A549 (cell line): ENCODE measurements around the gene MAP4K2. TPM values are rescaled to one million over a fixed set of nuclear protein-coding genes. Genes with fewer than 3 reads are reported as not detected.

Experiments used
- ATAC-seq, 2 experiments: fragments of 200-7000 bp in 1 of 2; fragments of >200 bp in 1 of 2; cut with Nextera tagmentation in 1 of 2; cut with Tn5 transposase in 1 of 2; 3 replicates each; pipeline versions ENCODE4 v1.8.0 to v1.9.1; 2018 to 2020; ENCODE audit warnings: mild to moderate bottlenecking in 1 of 2, moderate library complexity in 1 of 2
- CTCF ChIA-PET: fragments of 300-600 bp; sonication (Branson Sonifier 250); formaldehyde crosslinking; extraction: SDS; loops from one replicate; lab custom pipeline; 2021; ENCODE audit warnings: antibody characterized with exemption, inconsistent platforms; lab: Yijun Ruan, JAX
- POLR2A ChIA-PET: fragments of 350-600 bp; formaldehyde crosslinking; extraction: SDS; loops from one replicate; lab custom pipeline; 2021; ENCODE audit warnings: antibody characterized with exemption, inconsistent platforms; lab: Yijun Ruan, JAX
- DNase-seq, 2 experiments: peaks; one replicate each; pipeline versions ENCODE4 v3.0.0 to v3.0.0-alpha.2; 2011 to 2016; ENCODE audit warnings: low read depth in 1 of 2, low spot score in 1 of 2
- FAIRE-seq: peaks from 2 replicates; lab custom pipeline; 2011; peaks lifted over from hg19 to GRCh38; lab: Jason Lieb, UNC
- H3K27ac ChIP-seq, 2 experiments: fragments of >200 bp; sonication (Bioruptor Twin); formaldehyde crosslinking; 3 replicates each; pipeline ENCODE4 v1.5.1; 2016 to 2017
- H3K4me1 ChIP-seq: fragments of >200 bp; sonication (Bioruptor Twin); formaldehyde crosslinking; 3 replicates; pipeline ENCODE4 v1.6.1; 2016
- H3K4me2 ChIP-seq: fragments of >200 bp; sonication (Bioruptor Twin); formaldehyde crosslinking; 3 replicates; pipeline ENCODE4 v1.6.1; 2016
- H3K4me3 ChIP-seq: fragments of >200 bp; sonication (Bioruptor Twin); formaldehyde crosslinking; 3 replicates; pipeline ENCODE4 v1.5.1; 2016
- H3K9me3 ChIP-seq: fragments of >200 bp; sonication (Bioruptor Twin); formaldehyde crosslinking; 3 replicates; pipeline ENCODE4 v1.6.1; 2016
- BCL3 ChIP-seq: fragments of >200 bp; sonication (Bioruptor Twin); formaldehyde crosslinking; IDR thresholded peaks from 3 replicates; pipeline ENCODE4 v1.6.1; 2016
- BHLHE40 ChIP-seq: IDR thresholded peaks from 2 replicates; pipeline ENCODE4 v1.6.1; 2012; ENCODE audit warnings: low read depth, low read length, inconsistent platforms
- CBX8 ChIP-seq: fragments of 200-600 bp; sonication (generic); IDR thresholded peaks from 2 replicates; pipeline ENCODE4 v1.6.1; 2016
- CHD2 ChIP-seq: fragments of 150-350 bp; IDR thresholded peaks from 2 replicates; pipeline ENCODE4 v1.6.1; 2014; ENCODE audit warnings: low read length; ENCODE audit not compliant: partially characterized antibody
- CTCF ChIP-seq: fragments of >200 bp; sonication (Bioruptor Twin); formaldehyde crosslinking; IDR thresholded peaks from 3 replicates; pipeline ENCODE4 v1.5.1; 2016
- E2F6 ChIP-seq: IDR thresholded peaks from 2 replicates; pipeline ENCODE4 v1.6.1; 2012; ENCODE audit warnings: low read depth, borderline replicate concordance
- EHMT2 ChIP-seq: fragments of 200-600 bp; sonication (generic); IDR thresholded peaks from 2 replicates; pipeline ENCODE4 v1.6.1; 2016; ENCODE audit warnings: antibody characterized with exemption, low read depth, mild to moderate bottlenecking, moderate library complexity
- EP300 ChIP-seq, 2 experiments: fragments of >200 bp; sonication (Bioruptor Twin); formaldehyde crosslinking; IDR thresholded peaks; 2 replicates in 1 of 2; 3 replicates in 1 of 2; pipeline ENCODE4 v1.6.1; 2016 to 2017
- FOSL2 ChIP-seq, 2 experiments: fragments of 450-650 bp in 1 of 2; fragments of >200 bp in 1 of 2; sonication (Bioruptor Twin) in 1 of 2; formaldehyde crosslinking; IDR thresholded peaks; 2 replicates each; pipeline versions ENCODE4 v1.5.0 to v1.6.1; 2016 to 2020; ENCODE audit warnings: mild to moderate bottlenecking in 1 of 2, moderate library complexity in 1 of 2
- HES2 ChIP-seq: fragments of >200 bp; sonication (Bioruptor Twin); formaldehyde crosslinking; IDR thresholded peaks from 2 replicates; pipeline ENCODE4 v1.6.1; 2016
- HEYL ChIP-seq: fragments of 250-450 bp; sonication (Bioruptor Pico); IDR thresholded peaks from 2 replicates; pipeline ENCODE4 v1.8.0; 2021; ENCODE audit warnings: mild to moderate bottlenecking, moderate library complexity
- HOXB13 ChIP-seq: fragments of 250-450 bp; sonication (Bioruptor Pico); IDR thresholded peaks from 2 replicates; pipeline ENCODE4 v1.5.0; 2020; ENCODE audit warnings: low read depth, mild to moderate bottlenecking, moderate library complexity
- JUN ChIP-seq, 2 experiments: fragments of >200 bp; sonication (Bioruptor Twin); formaldehyde crosslinking; IDR thresholded peaks; 2 replicates in 1 of 2; 3 replicates in 1 of 2; pipeline ENCODE4 v1.6.1; 2016 to 2017
- KDM5A ChIP-seq: fragments of 200-600 bp; sonication (generic); IDR thresholded peaks from 2 replicates; pipeline ENCODE4 v1.6.1; 2016; ENCODE audit warnings: antibody characterized with exemption, mild to moderate bottlenecking
- MAZ ChIP-seq: fragments of 150-350 bp; IDR thresholded peaks from 2 replicates; pipeline ENCODE4 v1.6.1; 2014; ENCODE audit warnings: antibody characterized with exemption, low read depth, low read length, borderline replicate concordance
- POLR2AphosphoS2 ChIP-seq: conservative IDR thresholded peaks from 2 replicates; pipeline ENCODE4 v1.6.1; 2012; ENCODE audit warnings: low read length, improper control_type of control experiment, inconsistent platforms
- RFX5 ChIP-seq: fragments of 450-650 bp; IDR thresholded peaks from 2 replicates; pipeline ENCODE4 v1.7.1; 2014; ENCODE audit warnings: antibody characterized with exemption, mild to moderate bottlenecking, moderate library complexity
- USF2 ChIP-seq: fragments of 450-650 bp; IDR thresholded peaks from 2 replicates; pipeline ENCODE4 v1.6.1; 2014; ENCODE audit warnings: antibody characterized with exemption
- ZC3H11A ChIP-seq: fragments of 450-650 bp; IDR thresholded peaks from 2 replicates; pipeline ENCODE4 v1.6.1; 2014; ENCODE audit warnings: antibody characterized with exemption, mild to moderate bottlenecking
- WGBS: methylation state at CpG from one replicate; pipeline ENCODE4 v1.1.6; 2017; ENCODE audit errors: missing lambda C conversion rate; 5-methylcytosine and 5-hydroxymethylcytosine counted together
- polyA plus RNA-seq, 4 experiments: library from polyadenylated mRNA; depleted of rRNA in 3 of 4; stranded (reverse); fragments of >200 nt; fragmentation: RNase III in 1 of 4; extraction: RNeasy Plus Mini Kit Qiagen cat#74134 plus additional on column Dnase treatment in 1 of 4; gene quantifications; 2 replicates in 3 of 4; 3 replicates in 1 of 4; pipeline ENCODE4 v1.2.3, GENCODE V29; 2011 to 2017

MAP4K2 gene
- polyA plus RNA-seq, 2 of the 4 experiments (the other 2 are of a cell fraction) = 9.4 to 9.9 TPM

- no peak for TF ChIP-seq EP300 (IDR thresholded peaks at IDR 0.05)
- peak in 1 of 2 experiments; percentile 77; a peak in 3 of 5 replicates for TF ChIP-seq JUN (IDR thresholded peaks at IDR 0.05)
Measured at GRCh38 chr11:64810271-64810890, 7.4 kb upstream of the MAP4K2 start, which contains the start of gene MEN1 (continued).

GRCh38 chr11:64809781-64810241 lies 6.8 kb upstream of the MAP4K2 start:
- ChIA-PET POLR2A (interaction anchor here (0.6 to 1.3 kb wide), 2 partner anchors 31 to 87 kb away, joined by 3 to 9 read pairs; no protein-coding TSS in a partner anchor), CTCF (interaction anchor here (1.4 to 3.9 kb wide), 4 partner anchors 23 to 204 kb away, joined by 4 to 26 read pairs (median 12); partner anchors contain the start of gene ARL2)
- TF ChIP-seq EHMT2 (no peak), KDM5A (no peak), CBX8 (no peak), CTCF (no peak), HEYL (CRISPR knock-in tag) (no peak), CHD2 (no peak), EP300 (IDR thresholded peaks at IDR 0.05) (no peak), USF2 (no peak), MAZ (no peak), FOSL2 (IDR thresholded peaks at IDR 0.05) (no peak), FOSL2 (CRISPR knock-in tag; IDR thresholded peaks at IDR 0.05) (no peak), E2F6 (no peak)
- Histone ChIP-seq H3K4me3 (peak overlapping the region; percentile 92), H3K27ac (peak overlapping the region; percentile 91 to 93), H3K9me3 (no peaks in the 10 kb centered on the region), H3K4me2 (peak overlapping the region; percentile 98), H3K4me1 (peaks cover 6% of the 10 kb centered on the region; the same call in 2 of the 3 replicates)
- ATAC-seq (peak; percentile 21 to 27; a peak in 5 of 6 replicates), DNase-seq (peak in 1 of 2 experiments; percentile 17), FAIRE-seq (no peak)
- WGBS = 10% methylated on average over 25 of the region's 44 CpGs

- DNase-seq (no peak), ATAC-seq (no peak), FAIRE-seq (no peak)
- ChIA-PET POLR2A (no interaction called here), CTCF (no interaction called here)
- no peaks in the 10 kb centered on the region for H3K9me3 ChIP-seq
- peaks cover 20% of the 10 kb centered on the region for H3K4me1 ChIP-seq
- TF ChIP-seq RFX5 (no peak), HES2 (no peak), BHLHE40 (no peak), ZC3H11A (no peak), POLR2AphosphoS2 (no peak), BCL3 (no peak), HOXB13 (CRISPR knock-in tag) (no peak)
- no peak overlapping the region for H3K4me2 ChIP-seq
- H3K27ac ChIP-seq = no peak overlapping the region
- WGBS = 93% methylated on average over 8 of the region's 9 CpGs
- H3K4me3 ChIP-seq = no peak overlapping the region
Measured at GRCh38 chr11:64805481-64805880, 2.5 kb upstream of the MAP4K2 start.
